ENCODE results near the gene PODNL1.
"Not testable (repeated sequence)": the region's sequence is repeated elsewhere in the genome, so short reads cannot be mapped to it uniquely, and the experiment has no call there.

Gene PODNL1

GRCh38 chr19:13931391-13932148 is 6.6 kb downstream of the PODNL1 start:
- H3K27ac ChIP-seq = no peak overlapping the region
- no peak for TF ChIP-seq CTCF (conservative IDR thresholded peaks at IDR 0.05)

DNA sequence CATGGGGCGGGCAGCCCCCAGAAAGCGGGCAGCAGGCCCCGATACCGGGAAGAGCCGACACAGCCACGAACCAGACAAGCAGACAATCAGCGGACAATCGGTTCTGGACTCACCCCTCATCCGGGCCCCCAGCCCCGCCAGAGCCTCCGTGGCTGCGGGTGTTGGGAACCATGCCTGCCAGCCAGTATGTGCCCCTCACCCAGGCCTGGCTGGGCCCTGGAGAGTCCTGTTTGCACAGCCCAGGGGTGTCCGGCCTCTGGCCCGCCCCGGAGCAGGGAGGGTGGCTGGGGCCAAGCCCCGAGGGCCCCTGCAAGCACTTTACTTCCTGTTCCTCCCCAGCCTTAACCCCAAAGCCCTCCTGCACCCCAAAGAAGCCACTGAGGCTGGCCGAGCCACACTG is 7.8 kb downstream of the PODNL1 start:
- no peak overlapping the region for H3K27ac ChIP-seq
- no peak for TF ChIP-seq CTCF (conservative IDR thresholded peaks at IDR 0.05)

DNA sequence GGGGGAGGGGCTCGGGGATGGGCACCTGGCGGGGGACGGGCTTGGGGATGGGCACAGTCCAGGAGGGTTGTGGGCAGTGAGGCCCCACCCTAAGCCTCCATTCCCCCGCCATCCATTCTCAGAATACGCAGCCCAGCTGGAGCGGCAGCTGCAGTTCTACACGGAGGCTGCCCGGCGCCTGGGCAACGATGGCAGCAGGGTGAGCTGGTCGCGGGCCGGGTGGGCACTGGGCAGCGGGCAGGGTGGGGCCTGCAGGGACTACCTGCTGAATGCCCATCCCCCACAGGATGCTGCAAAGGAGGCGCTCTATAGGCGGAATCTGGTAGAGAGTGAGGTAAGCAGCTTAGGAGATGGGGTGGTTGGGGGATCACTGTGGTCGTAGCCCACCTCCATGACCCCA is 8.3 kb downstream of the PODNL1 start:
- no peak overlapping the region for H3K27ac ChIP-seq
- TF ChIP-seq CTCF (conservative IDR thresholded peaks at IDR 0.05) = no peak

DNA sequence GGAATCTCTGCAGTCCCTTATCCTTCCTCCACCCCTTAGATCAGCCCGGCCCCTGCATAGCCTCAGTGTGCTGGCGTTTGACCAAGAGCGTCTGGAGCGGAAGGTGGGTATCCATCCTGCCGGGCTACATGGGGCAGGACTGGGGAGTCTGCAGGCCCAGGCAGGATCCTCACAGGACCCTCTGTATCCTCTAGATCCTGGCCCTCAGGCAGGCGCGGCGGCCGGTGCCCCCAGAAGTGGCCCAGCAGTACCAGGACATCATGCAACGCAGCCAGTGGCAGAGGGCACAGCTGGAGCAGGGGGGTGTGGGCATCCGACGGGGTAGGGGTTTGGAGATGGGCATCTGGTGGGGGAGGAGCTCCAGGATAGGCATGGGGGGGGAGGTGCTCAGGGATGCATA is 8.9 kb downstream of the PODNL1 start:
- TF ChIP-seq CTCF (conservative IDR thresholded peaks at IDR 0.05) = no peak
- no peak overlapping the region for H3K27ac ChIP-seq

DNA sequence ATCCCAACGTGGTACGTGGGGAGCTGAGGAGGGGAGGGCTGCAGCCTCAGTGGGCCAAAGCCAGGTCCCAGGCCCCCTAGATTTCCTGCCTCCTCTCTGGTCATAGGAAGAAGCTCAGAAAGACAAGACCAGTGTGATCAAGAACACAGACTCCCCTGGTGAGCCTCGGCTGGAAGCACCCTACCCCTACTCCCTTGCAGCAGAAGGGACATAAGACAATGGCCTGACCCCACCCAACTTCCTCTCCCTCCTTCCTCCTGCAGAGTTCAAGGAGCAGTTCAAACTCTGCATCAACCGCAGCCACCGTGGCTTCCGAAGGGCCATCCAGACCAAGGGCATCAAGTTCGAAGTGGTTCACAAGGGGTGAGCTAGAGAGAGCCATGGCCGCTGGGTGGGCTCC is 11.5 kb downstream of the PODNL1 start:
- TF ChIP-seq CTCF (conservative IDR thresholded peaks at IDR 0.05) = no peak
- no peak overlapping the region for H3K27ac ChIP-seq

DNA sequence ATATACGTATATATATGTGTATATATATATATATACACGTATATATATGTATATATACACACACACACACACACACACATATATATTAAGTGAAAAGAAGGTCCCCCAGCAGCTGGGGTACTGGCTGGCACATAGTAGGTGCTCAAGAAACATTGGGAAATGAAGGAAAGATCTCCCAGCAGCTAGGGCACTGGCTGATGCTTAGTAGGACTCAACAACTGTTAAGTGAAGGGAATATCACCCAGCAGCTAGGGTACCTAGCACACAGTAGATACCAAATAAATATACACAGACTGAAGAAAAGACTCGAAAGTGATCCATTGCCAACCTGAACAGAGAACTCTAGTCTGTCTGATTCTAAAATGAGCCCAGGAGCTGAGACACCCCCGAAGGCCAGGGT is 12.2 kb downstream of the PODNL1 start:
- H3K27ac ChIP-seq = no peak overlapping the region
- no peak for TF ChIP-seq CTCF (conservative IDR thresholded peaks at IDR 0.05)

DNA sequence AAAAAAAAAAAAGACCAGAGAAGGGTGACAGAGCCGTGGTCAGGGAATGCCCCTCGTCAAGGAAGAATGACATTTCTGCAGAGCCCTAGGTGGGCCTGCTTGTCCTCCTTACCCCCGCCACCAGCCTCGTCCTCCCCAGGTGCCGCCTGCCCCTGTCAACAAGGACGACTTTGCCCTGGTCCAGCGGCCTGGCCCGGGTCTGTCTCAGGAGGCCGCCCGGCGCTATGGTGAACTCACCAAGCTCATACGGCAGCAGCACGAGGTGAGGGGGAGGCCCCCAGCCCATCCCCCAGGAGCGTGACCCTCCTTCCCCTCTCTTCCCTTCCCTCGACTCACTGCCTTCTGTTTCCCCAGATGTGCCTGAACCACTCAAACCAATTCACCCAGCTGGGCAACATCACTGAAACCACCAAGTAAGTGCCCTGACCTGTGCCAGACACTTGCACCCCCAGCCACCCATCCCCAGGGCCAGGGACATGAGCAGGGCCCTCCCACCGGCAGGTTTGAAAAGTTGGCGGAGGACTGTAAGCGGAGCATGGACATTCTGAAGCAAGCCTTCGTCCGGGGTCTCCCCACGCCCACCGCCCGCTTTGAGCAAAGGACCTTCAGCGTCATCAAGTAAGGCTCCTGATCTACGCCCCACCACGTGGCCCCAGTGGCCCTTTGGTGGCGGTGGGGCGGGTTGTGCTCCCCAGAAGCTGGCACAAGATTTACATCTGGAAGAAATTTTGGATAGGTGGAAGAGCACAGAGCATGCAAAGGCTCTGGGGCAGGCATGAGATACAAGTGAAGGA is 14.8 kb downstream of the PODNL1 start:
- no peak for TF ChIP-seq CTCF (conservative IDR thresholded peaks at IDR 0.05)
- no peak overlapping the region for H3K27ac ChIP-seq

DNA sequence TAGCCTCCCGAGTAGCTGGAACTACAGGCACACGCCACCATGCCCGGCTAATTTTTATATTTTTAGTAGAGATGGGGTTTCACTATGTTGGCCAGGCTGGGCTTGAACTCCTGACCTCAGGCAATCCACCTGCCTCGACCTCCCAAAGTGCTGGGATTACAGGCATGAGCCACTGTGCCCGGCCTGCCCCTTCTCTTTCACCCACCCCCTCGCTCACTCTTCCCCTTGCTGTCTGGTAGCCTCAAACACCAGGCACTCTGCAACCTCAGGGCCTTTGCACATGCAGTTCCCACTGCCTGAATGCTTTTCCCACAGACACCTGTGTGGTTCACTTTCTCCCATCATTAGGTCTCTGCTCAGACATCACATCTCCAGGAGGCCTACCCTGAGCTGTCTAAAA is 16.1 kb downstream of the PODNL1 start:
- not testable (repeated sequence) for H3K27ac ChIP-seq

All from VCaP (cell line).